Fibroblast of skin of right biceps (primary cell): ENCODE data around the gene SLC25A29.
"Not testable (repeated sequence)": the region's sequence is repeated elsewhere in the genome, so short reads cannot be mapped to it uniquely, and the experiment has no call there.

ENCODE experiments used
- DNase-seq: peaks from one replicate; pipeline ENCODE4 v3.0.0-alpha.2; 2013

Gene SLC25A29

GRCh38 chr14:100330388-100330931 lies 24.2 kb upstream of the SLC25A29 start:
- DNase-seq, result no peak

GRCh38 chr14:100330007-100330344 lies 23.7 kb upstream of the SLC25A29 start:
- no peak for DNase-seq

GRCh38 chr14:100329233-100330006 lies 23.2 kb upstream of the SLC25A29 start:
- no peak for DNase-seq

- no peak for DNase-seq
Measured at GRCh38 chr14:100328495-100329163, 22.4 kb upstream of the SLC25A29 start.

GRCh38 chr14:100327128-100327527 lies 20.9 kb upstream of the SLC25A29 start:
- no peak for DNase-seq

GRCh38 chr14:100325958-100326357 lies 19.7 kb upstream of the SLC25A29 start:
- DNase-seq, result no peak

GRCh38 chr14:100325231-100325632 lies 19.0 kb upstream of the SLC25A29 start:
- DNase-seq, result no peak

- DNase-seq, result no peak
Measured at GRCh38 chr14:100323942-100324307, 17.7 kb upstream of the SLC25A29 start.

GRCh38 chr14:100323121-100323941 lies 17.1 kb upstream of the SLC25A29 start, which contains the start of gene SLC25A47:
Gene SLC25A47 (plus strand): TSS chr14:100323339. CDS start chr14:100323415, 76 bp downstream.
- DNase-seq, result no peak

- DNase-seq, result no peak
Measured at GRCh38 chr14:100322138-100322957, 16.1 kb upstream of the SLC25A29 start.

- no peak for DNase-seq
Measured at GRCh38 chr14:100321473-100322137, 15.4 kb upstream of the SLC25A29 start.

- no peak for DNase-seq
Measured at GRCh38 chr14:100320157-100320856, 14.1 kb upstream of the SLC25A29 start.

GRCh38 chr14:100317912-100318808 lies 11.9 kb upstream of the SLC25A29 start:
- DNase-seq, result peak; percentile 61

GRCh38 chr14:100317389-100317788 lies 11.1 kb upstream of the SLC25A29 start:
- no peak for DNase-seq

GRCh38 chr14:100314724-100315123 lies 8.5 kb upstream of the SLC25A29 start:
- DNase-seq, result no peak

- DNase-seq, result no peak
Measured at GRCh38 chr14:100313464-100314230, 7.4 kb upstream of the SLC25A29 start.

- no peak for DNase-seq
Measured at GRCh38 chr14:100312877-100313400, 6.7 kb upstream of the SLC25A29 start.

GRCh38 chr14:100312110-100312876 lies 6.0 kb upstream of the SLC25A29 start:
- DNase-seq, result not testable (repeated sequence)
